ENCODE data around the gene TJP3.

DNA sequence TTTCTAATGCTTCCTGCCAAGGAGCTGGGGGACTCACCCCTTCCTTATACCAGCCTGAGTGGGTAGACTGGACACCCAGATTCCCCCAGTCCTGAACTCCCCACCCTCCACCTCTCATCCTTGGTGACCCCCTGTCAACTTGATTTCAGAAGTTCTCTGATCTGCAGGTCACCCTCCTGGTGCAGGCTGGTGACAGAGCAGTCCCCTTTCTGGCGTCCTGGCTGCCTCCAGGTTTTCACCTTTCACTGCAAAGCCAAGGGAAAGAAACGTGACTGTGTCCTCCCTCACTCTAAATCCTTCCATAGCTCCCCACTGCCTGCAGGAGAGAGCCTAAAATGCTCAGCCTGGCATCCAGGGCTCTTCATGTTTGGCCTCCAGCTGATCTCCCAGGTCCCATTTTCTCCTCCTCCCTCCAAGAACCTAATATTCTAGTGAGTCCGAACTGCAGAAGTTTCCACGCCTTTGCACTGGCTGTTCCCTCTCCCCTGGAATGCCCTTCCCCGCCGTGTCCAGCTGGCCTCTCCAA, 82.1 kb downstream of the TJP3 start:
- TF ChIP-seq CTCF (IDR thresholded peaks at IDR 0.05; ENCODE audit: poor library complexity, severe bottlenecking) = no peak
- TF ChIP-seq SMC3 (conservative IDR thresholded peaks at IDR 0.05; ENCODE audit: poor library complexity) = no peak
- no peak for TF ChIP-seq EZH2 (IDR thresholded peaks at IDR 0.05; ENCODE audit: borderline replicate concordance, insufficient read depth, low read length, poor library complexity, severe bottlenecking)
- TF ChIP-seq EP300 (conservative IDR thresholded peaks at IDR 0.05; ENCODE audit: poor library complexity, severe bottlenecking) = no peak
- no peak for TF ChIP-seq RAD21 (conservative IDR thresholded peaks at IDR 0.05)

All from neural cell (in vitro differentiated cells).